NCI-H128 (cell line): Measurements from ENCODE around the gene PCSK5.
A peak's percentile ranks its signal among the peaks of the same experiment; 100 is the strongest.
"Not testable (repeated sequence)": the region's sequence is repeated elsewhere in the genome, so short reads cannot be mapped to it uniquely, and the experiment has no call there.

ENCODE experiments used
- DNase-seq: peaks from one replicate; lab custom pipeline; 2025; ENCODE audit not compliant: unreplicated experiment; lab: John Stamatoyannopoulos, UW

The PCSK5 gene

GRCh38 chr9:76341616-76342015 is 451.1 kb downstream of the PCSK5 start:
- DNase-seq = no peak

- DNase-seq = no peak
Observed at GRCh38 chr9:76342201-76342600, 451.7 kb downstream of the PCSK5 start.

- no peak for DNase-seq
Observed at GRCh38 chr9:76342858-76343257, 452.4 kb downstream of the PCSK5 start.

- no peak for DNase-seq
Observed at GRCh38 chr9:76349865-76350264, 459.4 kb downstream of the PCSK5 start.

- DNase-seq = no peak
Observed at GRCh38 chr9:76351006-76351405, 460.5 kb downstream of the PCSK5 start.

- no peak for DNase-seq
Observed at GRCh38 chr9:76352026-76352620, 461.6 kb downstream of the PCSK5 start.

GRCh38 chr9:76353280-76353679 is 462.8 kb downstream of the PCSK5 start:
- DNase-seq = no peak

- DNase-seq = no peak
Observed at GRCh38 chr9:76354221-76354620, 463.7 kb downstream of the PCSK5 start.

- no peak for DNase-seq
Observed at GRCh38 chr9:76355886-76356285, 465.4 kb downstream of the PCSK5 start.

- no peak for DNase-seq
Observed at GRCh38 chr9:76357555-76357954, 467.1 kb downstream of the PCSK5 start.

- no peak for DNase-seq
Observed at GRCh38 chr9:76358628-76359280, 468.3 kb downstream of the PCSK5 start.

GRCh38 chr9:76359365-76359764 is 468.9 kb downstream of the PCSK5 start:
- DNase-seq = no peak

GRCh38 chr9:76359766-76360165 is 469.3 kb downstream of the PCSK5 start:
- no peak for DNase-seq

- DNase-seq = not testable (repeated sequence)
Observed at GRCh38 chr9:76362332-76363031, 472.0 kb downstream of the PCSK5 start.

GRCh38 chr9:76363032-76363395 is 472.5 kb downstream of the PCSK5 start:
- no peak for DNase-seq

GRCh38 chr9:76365028-76365427 is 474.6 kb downstream of the PCSK5 start:
- no peak for DNase-seq

GRCh38 chr9:76366275-76366674 is 475.8 kb downstream of the PCSK5 start:
- DNase-seq = no peak

- peak; percentile 91 for DNase-seq
Observed at GRCh38 chr9:76369583-76369982, 479.1 kb downstream of the PCSK5 start.

GRCh38 chr9:76370396-76371023 is 480.0 kb downstream of the PCSK5 start:
- DNase-seq = no peak

- no peak for DNase-seq
Observed at GRCh38 chr9:76371901-76372300, 481.4 kb downstream of the PCSK5 start.

- DNase-seq = no peak
Observed at GRCh38 chr9:76372336-76372735, 481.9 kb downstream of the PCSK5 start.

- no peak for DNase-seq
Observed at GRCh38 chr9:76373173-76373783, 482.8 kb downstream of the PCSK5 start.
